OCI-LY1 (cell line): ENCODE measurements around the gene PC.

Experiments
- H2AFZ ChIP-seq: fragments of 200-600 bp; sonication (generic), shearing (Covaris generic); 2 replicates; pipeline ENCODE4 v1.6.0; 2014; ENCODE audit warnings: antibody characterized with exemption, mild to moderate bottlenecking, low read length
- H3F3A ChIP-seq: fragments of 200-600 bp; sonication (generic), shearing (Covaris generic); 2 replicates; pipeline ENCODE4 v1.6.0; 2014; ENCODE audit warnings: mild to moderate bottlenecking, antibody characterized with exemption, low read length, moderate library complexity; ENCODE audit not compliant: insufficient read depth
- H3K27ac ChIP-seq: fragments of 200-600 bp; sonication (generic); 2 replicates; pipeline ENCODE4 v1.5.1; 2014; ENCODE audit warnings: low read length, mixed run types, mild to moderate bottlenecking, low read depth; ENCODE audit not compliant: poor library complexity, severe bottlenecking
- H3K27me3 ChIP-seq: fragments of 200-600 bp; sonication (generic); 2 replicates; pipeline ENCODE4 v1.6.0; 2014; ENCODE audit warnings: antibody characterized with exemption, mild to moderate bottlenecking, low read length, moderate library complexity; ENCODE audit not compliant: insufficient read depth
- H3K36me3 ChIP-seq: fragments of 200-600 bp; sonication (generic); 2 replicates; pipeline ENCODE4 v1.6.1; 2014; ENCODE audit warnings: mild to moderate bottlenecking, antibody characterized with exemption, low read length, moderate library complexity, mixed read lengths; ENCODE audit not compliant: insufficient read depth
- H3K4me1 ChIP-seq: fragments of 200-600 bp; sonication (generic); 2 replicates; pipeline ENCODE4 v1.5.1; 2014; ENCODE audit warnings: mild to moderate bottlenecking, low read length, moderate library complexity; ENCODE audit not compliant: insufficient read depth, severe bottlenecking
- H3K4me2 ChIP-seq: fragments of 200-600 bp; sonication (generic), shearing (Covaris generic); 2 replicates; pipeline ENCODE4 v1.6.1; 2014; ENCODE audit warnings: low read length
- H3K4me3 ChIP-seq: fragments of 200-600 bp; sonication (generic); 2 replicates; pipeline ENCODE4 v1.5.1; 2014; ENCODE audit warnings: low read length, low read depth, mild to moderate bottlenecking, mixed read lengths; ENCODE audit not compliant: poor library complexity, severe bottlenecking
- H3K79me2 ChIP-seq: fragments of 200-600 bp; shearing (Covaris generic); 2 replicates; pipeline ENCODE4 v1.6.1; 2016; ENCODE audit warnings: mixed run types, low read length, mixed read lengths; ENCODE audit not compliant: insufficient read depth
- H3K9ac ChIP-seq: fragments of 200-600 bp; sonication (generic), shearing (Covaris generic); 2 replicates; pipeline ENCODE4 v1.6.1; 2014; ENCODE audit warnings: mild to moderate bottlenecking, low read length, mixed read lengths
- H3K9me2 ChIP-seq: fragments of 200-600 bp; sonication (generic), shearing (Covaris generic); 2 replicates; pipeline ENCODE4 v1.6.1; 2014; ENCODE audit warnings: low read depth, mild to moderate bottlenecking, low read length, mixed read lengths
- H3K9me3 ChIP-seq: fragments of 200-600 bp; shearing (Covaris generic); 2 replicates; pipeline ENCODE4 v1.6.1; 2014; ENCODE audit warnings: low read length, mixed read lengths
- H4K20me1 ChIP-seq: fragments of 200-600 bp; sonication (generic), shearing (Covaris generic); 2 replicates; pipeline ENCODE4 v1.6.0; 2016; ENCODE audit warnings: mild to moderate bottlenecking, low read length; ENCODE audit not compliant: insufficient read depth
- EZH2 ChIP-seq: fragments of 200-600 bp; sonication (generic), shearing (Covaris generic); IDR thresholded peaks from 2 replicates; pipeline ENCODE4 v1.8.0; 2017; ENCODE audit warnings: borderline replicate concordance, mixed run types, mild to moderate bottlenecking, antibody characterized with exemption, low read length, moderate library complexity, mixed read lengths
- TF ChIP-seq, protein P1 (sequence below): fragments of 200-600 bp; sonication (generic), shearing (Covaris generic); IDR thresholded peaks from 2 replicates; pipeline ENCODE4 v1.5.1; 2017; ENCODE audit warnings: mild to moderate bottlenecking, antibody characterized with exemption, low read length, moderate library complexity, mixed read lengths

Gene PC

DNA sequence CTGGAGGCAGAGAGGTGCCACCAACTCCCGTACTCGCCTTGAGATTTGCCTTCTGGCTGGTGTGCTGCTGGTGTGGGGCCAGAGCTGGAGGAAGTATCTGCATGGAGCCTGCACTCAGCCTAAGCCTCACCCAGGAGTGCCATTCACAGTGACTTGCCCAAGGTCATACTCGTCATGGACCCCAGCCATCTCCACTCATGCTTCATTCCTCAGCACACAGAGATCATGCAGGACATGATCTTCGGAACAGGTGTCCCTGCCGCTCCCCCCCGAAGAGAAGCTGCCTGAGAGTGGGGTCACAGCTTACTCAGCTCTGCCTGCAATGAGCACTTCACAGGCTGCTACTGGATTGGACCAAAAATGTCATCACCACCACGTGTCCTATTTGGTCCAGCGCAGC lies 49.0 kb downstream of the PC start:
- H3F3A ChIP-seq, result no peaks in the 10 kb centered on the region
- no peak overlapping the region for H2AFZ ChIP-seq
- H4K20me1 ChIP-seq, result no peaks in the 10 kb centered on the region
- no peaks in the 10 kb centered on the region for H3K9me3 ChIP-seq
- no peak overlapping the region for H3K27ac ChIP-seq
- H3K4me1 ChIP-seq, result no peaks in the 10 kb centered on the region
- H3K4me2 ChIP-seq, result no peak overlapping the region
- no peaks in the 10 kb centered on the region for H3K36me3 ChIP-seq
- TF ChIP-seq, protein P1, sequence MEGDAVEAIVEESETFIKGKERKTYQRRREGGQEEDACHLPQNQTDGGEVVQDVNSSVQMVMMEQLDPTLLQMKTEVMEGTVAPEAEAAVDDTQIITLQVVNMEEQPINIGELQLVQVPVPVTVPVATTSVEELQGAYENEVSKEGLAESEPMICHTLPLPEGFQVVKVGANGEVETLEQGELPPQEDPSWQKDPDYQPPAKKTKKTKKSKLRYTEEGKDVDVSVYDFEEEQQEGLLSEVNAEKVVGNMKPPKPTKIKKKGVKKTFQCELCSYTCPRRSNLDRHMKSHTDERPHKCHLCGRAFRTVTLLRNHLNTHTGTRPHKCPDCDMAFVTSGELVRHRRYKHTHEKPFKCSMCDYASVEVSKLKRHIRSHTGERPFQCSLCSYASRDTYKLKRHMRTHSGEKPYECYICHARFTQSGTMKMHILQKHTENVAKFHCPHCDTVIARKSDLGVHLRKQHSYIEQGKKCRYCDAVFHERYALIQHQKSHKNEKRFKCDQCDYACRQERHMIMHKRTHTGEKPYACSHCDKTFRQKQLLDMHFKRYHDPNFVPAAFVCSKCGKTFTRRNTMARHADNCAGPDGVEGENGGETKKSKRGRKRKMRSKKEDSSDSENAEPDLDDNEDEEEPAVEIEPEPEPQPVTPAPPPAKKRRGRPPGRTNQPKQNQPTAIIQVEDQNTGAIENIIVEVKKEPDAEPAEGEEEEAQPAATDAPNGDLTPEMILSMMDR, result no peak
- no peak for TF ChIP-seq EZH2
- no peak overlapping the region for H3K4me3 ChIP-seq
- H3K9ac ChIP-seq, result no peak overlapping the region
- no peaks in the 10 kb centered on the region for H3K79me2 ChIP-seq
- H3K9me2 ChIP-seq, result no peaks in the 10 kb centered on the region
- peaks cover 7% of the 10 kb centered on the region; the same call in 1 of the 2 replicates for H3K27me3 ChIP-seq

GRCh38 chr11:66907751-66908630 lies 50.2 kb downstream of the PC start:
- no peak overlapping the region for H2AFZ ChIP-seq
- H3K79me2 ChIP-seq, result no peaks in the 10 kb centered on the region
- no peaks in the 10 kb centered on the region for H3K9me2 ChIP-seq
- no peak overlapping the region for H3K27ac ChIP-seq
- H3K27me3 ChIP-seq, result peaks cover 7% of the 10 kb centered on the region; the same call in 1 of the 2 replicates
- no peaks in the 10 kb centered on the region for H3K9me3 ChIP-seq
- H3K4me3 ChIP-seq, result no peak overlapping the region
- no peaks in the 10 kb centered on the region for H3K4me1 ChIP-seq
- H3F3A ChIP-seq, result no peaks in the 10 kb centered on the region
- no peaks in the 10 kb centered on the region for H3K36me3 ChIP-seq
- no peaks in the 10 kb centered on the region for H4K20me1 ChIP-seq
- H3K9ac ChIP-seq, result no peak overlapping the region
- H3K4me2 ChIP-seq, result no peak overlapping the region
- no peak for TF ChIP-seq EZH2
- TF ChIP-seq, protein P1, result no peak

GRCh38 chr11:66906061-66906733 lies 52.0 kb downstream of the PC start:
- Histone ChIP-seq H3K9me3 (no peaks in the 10 kb centered on the region), H3K79me2 (no peaks in the 10 kb centered on the region), H3K4me3 (no peak overlapping the region), H3K27ac (no peak overlapping the region), H3K9me2 (no peaks in the 10 kb centered on the region), H3K36me3 (no peaks in the 10 kb centered on the region), H3F3A (no peaks in the 10 kb centered on the region), H4K20me1 (no peaks in the 10 kb centered on the region), H3K4me2 (no peak overlapping the region), H3K9ac (no peak overlapping the region), H2AFZ (no peak overlapping the region), H3K4me1 (no peaks in the 10 kb centered on the region), H3K27me3 (peaks cover 7% of the 10 kb centered on the region; the same call in 1 of the 2 replicates)
- TF ChIP-seq, protein P1, result no peak
- TF ChIP-seq EZH2, result no peak
